ENCODE data around the gene RAD9B. TPM values are rescaled to one million over a fixed set of nuclear protein-coding genes. Genes with fewer than 3 reads are reported as not detected.

Gene RAD9B
- total and polyA plus RNA-seq, 8 donors, result 0.55 to 1.8 (median 1.6) TPM

GRCh38 chr12:110466791-110467190 is 35.3 kb upstream of the RAD9B start:
- H3K4me3 ChIP-seq, result peak overlapping the region in 1 of 2 donors; percentile 76
- peaks cover 15 to 30% of the 10 kb centered on the region in 2 donors for H3K4me1 ChIP-seq
- no peak for ATAC-seq

DNA sequence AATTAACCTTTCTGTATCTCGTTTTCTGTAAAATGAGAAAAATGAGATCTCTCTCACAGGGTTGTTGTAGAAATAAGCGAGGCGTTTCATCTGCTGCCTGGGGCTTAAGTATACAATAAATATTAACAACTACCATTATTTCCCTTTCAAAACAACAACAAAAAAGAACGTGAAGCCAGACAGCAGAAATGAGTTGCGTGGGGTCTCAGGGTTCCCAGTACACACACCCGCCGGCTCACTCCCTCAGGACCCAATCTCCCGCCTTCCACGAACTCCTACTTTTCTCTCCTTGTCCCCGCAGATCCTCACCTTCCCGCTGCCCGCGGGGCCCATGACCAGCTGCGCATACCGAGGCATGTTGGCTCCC is 34.3 kb upstream of the RAD9B start:
- TF ChIP-seq, protein P1, sequence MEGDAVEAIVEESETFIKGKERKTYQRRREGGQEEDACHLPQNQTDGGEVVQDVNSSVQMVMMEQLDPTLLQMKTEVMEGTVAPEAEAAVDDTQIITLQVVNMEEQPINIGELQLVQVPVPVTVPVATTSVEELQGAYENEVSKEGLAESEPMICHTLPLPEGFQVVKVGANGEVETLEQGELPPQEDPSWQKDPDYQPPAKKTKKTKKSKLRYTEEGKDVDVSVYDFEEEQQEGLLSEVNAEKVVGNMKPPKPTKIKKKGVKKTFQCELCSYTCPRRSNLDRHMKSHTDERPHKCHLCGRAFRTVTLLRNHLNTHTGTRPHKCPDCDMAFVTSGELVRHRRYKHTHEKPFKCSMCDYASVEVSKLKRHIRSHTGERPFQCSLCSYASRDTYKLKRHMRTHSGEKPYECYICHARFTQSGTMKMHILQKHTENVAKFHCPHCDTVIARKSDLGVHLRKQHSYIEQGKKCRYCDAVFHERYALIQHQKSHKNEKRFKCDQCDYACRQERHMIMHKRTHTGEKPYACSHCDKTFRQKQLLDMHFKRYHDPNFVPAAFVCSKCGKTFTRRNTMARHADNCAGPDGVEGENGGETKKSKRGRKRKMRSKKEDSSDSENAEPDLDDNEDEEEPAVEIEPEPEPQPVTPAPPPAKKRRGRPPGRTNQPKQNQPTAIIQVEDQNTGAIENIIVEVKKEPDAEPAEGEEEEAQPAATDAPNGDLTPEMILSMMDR (IDR thresholded peaks at IDR 0.05), result no peak
- no peak for ATAC-seq
- Histone ChIP-seq H3K27ac (peak overlapping the region; percentile 92 to 95), H3K9me3 (no peaks in the 10 kb centered on the region), H3K36me3 (peaks cover 0 to 22% of the 10 kb centered on the region in 2 donors), H3K27me3 (no peaks in the 10 kb centered on the region), H3K4me1 (peaks cover 15 to 30% of the 10 kb centered on the region in 2 donors), H3K4me3 (peak overlapping the region; percentile 61 to 76)
- intact Hi-C loops (cut with DNase I), result no loop called here
- no peak for DNase-seq

More at GRCh38 chr12:110466791-110467190, 35.3 kb upstream of the RAD9B start:
- Histone ChIP-seq H3K27ac (no peak overlapping the region), H3K9me3 (no peaks in the 10 kb centered on the region), H3K36me3 (peaks cover 0 to 32% of the 10 kb centered on the region in 2 donors), H3K27me3 (no peaks in the 10 kb centered on the region)
- TF ChIP-seq, protein P1 (IDR thresholded peaks at IDR 0.05), result no peak
- intact Hi-C loops (cut with DNase I), result no loop called here
- no peak for DNase-seq

DNA sequence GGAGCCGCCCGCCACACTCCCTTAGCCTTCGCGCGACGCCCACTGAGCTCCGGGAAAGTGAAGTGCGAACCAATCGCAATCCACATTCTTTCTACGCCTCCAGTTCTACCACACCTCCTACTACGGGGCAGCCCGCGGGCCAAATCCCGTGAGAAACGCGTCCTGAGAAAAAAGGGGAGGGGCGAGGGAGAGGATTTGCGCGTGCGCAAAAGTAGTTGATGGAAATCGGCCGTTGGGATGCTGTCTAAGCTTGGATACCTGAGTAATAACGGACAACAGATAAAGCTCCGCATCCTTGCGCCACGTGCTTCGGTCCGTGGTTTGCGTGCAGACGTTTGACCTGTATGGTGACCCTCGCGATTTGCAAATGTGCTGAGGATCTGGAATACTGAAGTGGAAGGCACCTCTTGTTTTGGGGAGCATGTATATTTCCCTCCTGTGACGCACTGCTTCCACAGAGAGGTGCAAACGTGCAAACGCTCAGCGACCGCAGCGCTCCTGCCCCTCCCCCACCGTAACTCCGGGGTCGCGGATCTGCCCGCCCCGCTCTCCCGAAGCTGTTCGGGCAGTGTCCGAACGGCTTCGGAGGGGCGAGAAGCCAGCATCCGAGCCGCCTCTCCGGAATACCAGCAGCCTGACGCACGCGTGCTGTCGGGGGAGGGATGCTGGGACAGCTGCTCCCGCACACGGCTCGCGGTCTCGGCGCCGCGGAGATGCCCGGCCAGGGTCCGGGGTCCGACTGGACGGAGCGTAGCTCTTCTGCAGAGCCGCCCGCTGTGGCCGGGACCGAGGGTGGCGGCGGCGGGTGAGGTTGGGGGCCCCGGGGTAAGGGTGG is 33.7 kb upstream of the RAD9B start, which contains the start of the genes FAM216A and GPN3:
Gene FAM216A (plus strand): TSS at position 632 of the 835 bp plus-strand sequence. CDS start 31 bp downstream, at position 663.
Gene GPN3 (minus strand): TSS at position 44 of the 835 bp plus-strand sequence. CDS start 54 bp downstream, outside the sequence.
- intact Hi-C loops (cut with DNase I), result no loop called here
- TF ChIP-seq, protein P1 (IDR thresholded peaks at IDR 0.05), result no peak
- Histone ChIP-seq H3K9me3 (no peaks in the 10 kb centered on the region), H3K4me1 (peaks cover 15 to 30% of the 10 kb centered on the region in 2 donors), H3K4me3 (peak within 1 kb of the TSS; percentile 61 to 76), H3K27ac (peak within 1 kb of the TSS; percentile 92 to 95), H3K27me3 (no peaks in the 10 kb centered on the region), H3K36me3 (peaks cover 0 to 16% of the 10 kb centered on the region in 2 donors)
- ATAC-seq (peak; percentile 94), DNase-seq (peak; percentile 96 to 98 (median 97))

GRCh38 chr12:110475426-110475825 is 26.7 kb upstream of the RAD9B start:
- intact Hi-C loops (cut with DNase I), result no loop called here

More at GRCh38 chr12:110475426-110475825, 26.7 kb upstream of the RAD9B start:
- Histone ChIP-seq H3K4me3 (no peak overlapping the region), H3K27ac (no peak overlapping the region), H3K36me3 (peaks cover 0 to 3% of the 10 kb centered on the region in 2 donors), H3K27me3 (no peaks in the 10 kb centered on the region), H3K9me3 (no peaks in the 10 kb centered on the region), H3K4me1 (no peaks in the 10 kb centered on the region)
- DNase-seq (no peak), ATAC-seq (no peak)
- TF ChIP-seq, protein P1 (IDR thresholded peaks at IDR 0.05), result no peak
